K562 (cell line): ENCODE measurements around the gene PSMB11. TPM values are rescaled to one million over a fixed set of nuclear protein-coding genes. Genes with fewer than 3 reads are reported as not detected.
A peak's percentile ranks its signal among the peaks of the same experiment; 100 is the strongest.

Experiments used
- CLOCK ChIP-seq: fragments of 250-450 bp; sonication (Bioruptor Pico); IDR thresholded peaks from 2 replicates; pipeline ENCODE4 v1.4.0; 2020; ENCODE audit warnings: mild to moderate bottlenecking, moderate library complexity, borderline replicate concordance
- CREM ChIP-seq: IDR thresholded peaks from 2 replicates; pipeline ENCODE4 v1.6.1; 2014; ENCODE audit warnings: antibody characterized with exemption, low read depth
- ILF3 ChIP-seq: fragments of 450-650 bp; IDR thresholded peaks from 2 replicates; pipeline ENCODE4 v1.6.1; 2018; ENCODE audit warnings: antibody characterized with exemption, mild to moderate bottlenecking, moderate library complexity, borderline replicate concordance
- KDM2B ChIP-seq: fragments of 250-450 bp; sonication (Bioruptor Pico); IDR thresholded peaks from 2 replicates; pipeline ENCODE4 v1.8.0; 2021; ENCODE audit warnings: mild to moderate bottlenecking, moderate library complexity
- NELFE ChIP-seq: IDR thresholded peaks from 2 replicates; pipeline ENCODE4 v1.6.1; 2011; ENCODE audit warnings: mild to moderate bottlenecking; ENCODE audit not compliant: insufficient read depth, insufficient read length
- NR2C2 ChIP-seq, 2 experiments: fragments of 200-800 bp in 1 of 2; sonication (Bioruptor generic) in 1 of 2; sonication (generic) in 1 of 2; formaldehyde crosslinking in 1 of 2; IDR thresholded peaks; 2 replicates each; pipeline versions ENCODE4 v1.6.1 to v1.8.0; 2016 to 2022; ENCODE audit warnings: mild to moderate bottlenecking in 1 of 2, missing compliant biosample characterization in 1 of 2, missing genetic modification characterization in 1 of 2, missing genetic modification reagents in 1 of 2
- NR2F6 ChIP-seq: fragments of 450-650 bp; formaldehyde crosslinking; IDR thresholded peaks from 2 replicates; pipeline ENCODE4 v1.4.0; 2020; ENCODE audit warnings: mild to moderate bottlenecking
- NRF1 ChIP-seq, 2 experiments: fragments of 450-650 bp; IDR thresholded peaks in 1 of 2; conservative IDR thresholded peaks in 1 of 2; 2 replicates each; pipeline ENCODE4 v1.6.1; 2014; ENCODE audit warnings: mild to moderate bottlenecking in 2 of 2
- NUFIP1 ChIP-seq: fragments of 450-650 bp; IDR thresholded peaks from 2 replicates; pipeline ENCODE4 v1.6.1; 2018; ENCODE audit not compliant: partially characterized antibody
- SIRT6 ChIP-seq: IDR thresholded peaks from one replicate; pipeline ENCODE4 v1.6.1; 2012; ENCODE audit warnings: low read depth, mild to moderate bottlenecking, control low read depth, inconsistent platforms, low read length, moderate library complexity
- SMARCA5 ChIP-seq: fragments of 450-650 bp; IDR thresholded peaks from 2 replicates; pipeline ENCODE4 v1.6.1; 2016
- SPI1 ChIP-seq: IDR thresholded peaks from 2 replicates; pipeline ENCODE4 v1.6.1; 2011; ENCODE audit warnings: low read depth, low read length, control low read depth, borderline replicate concordance
- TAF1 ChIP-seq: IDR thresholded peaks from 2 replicates; pipeline ENCODE4 v1.6.1; 2011; ENCODE audit warnings: mild to moderate bottlenecking, low read length, moderate library complexity; ENCODE audit not compliant: insufficient read depth, control insufficient read depth, severe bottlenecking; ENCODE audit errors: extremely low read depth
- TEAD4 ChIP-seq, 2 experiments: sonication (generic) in 1 of 2; formaldehyde crosslinking in 1 of 2; IDR thresholded peaks; 2 replicates each; pipeline versions ENCODE4 v1.6.1 to v1.8.0; 2012 to 2022; ENCODE audit warnings: borderline replicate concordance in 1 of 2, inconsistent platforms in 1 of 2, low read length in 1 of 2, mild to moderate bottlenecking in 1 of 2, missing genetic modification reagents in 1 of 2
- THRAP3 ChIP-seq: fragments of 450-650 bp; IDR thresholded peaks from 2 replicates; pipeline ENCODE4 v1.6.1; 2016; ENCODE audit warnings: mild to moderate bottlenecking, inconsistent platforms, borderline replicate concordance
- U2AF1 ChIP-seq: fragments of 200-400 bp; formaldehyde crosslinking; optimal IDR thresholded peaks from 2 replicates; pipeline ENCODE3; 2017; ENCODE audit warnings: mild to moderate bottlenecking, low read depth, low read length, moderate library complexity
- ZNF253 ChIP-seq: fragments of 250-450 bp; sonication (Bioruptor Pico); conservative IDR thresholded peaks from 2 replicates; pipeline ENCODE4 v1.6.1; 2021; ENCODE audit warnings: mild to moderate bottlenecking
- ZNF512 ChIP-seq: IDR thresholded peaks from 2 replicates; pipeline ENCODE4 v1.6.1; 2016; ENCODE audit warnings: missing genetic modification characterization, missing compliant biosample characterization
- polyA plus RNA-seq, 8 experiments: library from polyadenylated mRNA; depleted of rRNA in 4 of 8; stranded (reverse) in 5 of 8; unstranded in 3 of 8; fragments of >200 nt; fragmentation: Nextera tagmentation in 2 of 8; fragmentation: Illumina TruSeq in 1 of 8; extraction: Ambion mirVana in 2 of 8; extraction: Trizol in 1 of 8; gene quantifications; 2 replicates each; pipeline versions ENCODE4 v1.2.1 to v1.2.3, GENCODE V29; 2011 to 2014; ENCODE audit warnings: inconsistent platforms in 1 of 8, missing spikeins in 1 of 8
- total RNA-seq, 7 experiments: library from RNA; depleted of rRNA in 6 of 7; stranded (reverse); fragments of >200 nt in 6 of 7; fragmentation: Illumina TruSeq in 2 of 7; extraction: Trizol in 2 of 7; gene quantifications; 2 replicates each; pipeline versions ENCODE4 v1.2.1 to v1.2.3, GENCODE V29; 2011 to 2021; ENCODE audit warnings: low replicate concordance in 1 of 7
- TF ChIP-seq, protein P1 (sequence below): fragments of 450-650 bp; IDR thresholded peaks from one replicate; pipeline ENCODE4 v1.6.1; 2018; ENCODE audit warnings: mild to moderate bottlenecking, moderate library complexity; ENCODE audit not compliant: partially characterized antibody

PSMB11 gene
- total and polyA plus RNA-seq, 9 of the 15 experiments (the other 6 are each of a cell fraction or from before 2014, with no cell fraction given) = not detected

- TF ChIP-seq TAF1 (peak; percentile 77), NUFIP1 (no peak), CREM (peak; percentile 83), ZNF253 (no peak), SPI1 (no peak), NR2F6 (CRISPR knock-in tag) (no peak), THRAP3 (no peak), CLOCK (CRISPR knock-in tag) (no peak), NR2C2 (CRISPR knock-in tag; IDR thresholded peaks at IDR 0.05) (no peak), NR2C2 (tag; IDR thresholded peaks at IDR 0.05) (peak; percentile 70), SMARCA5 (0 out of 2 replicates have a peak, but pooled peaks have one; percentile 34), U2AF1 (no peak), NELFE (no peak), ILF3 (no peak), NRF1 (conservative IDR thresholded peaks at IDR 0.05 in 1 of 2, IDR thresholded peaks at IDR 0.05 in 1 of 2) (peak; percentile 90 to 92), TEAD4 (IDR thresholded peaks at IDR 0.05; ENCODE audit: low read length) (no peak), TEAD4 (CRISPR knock-in tag; IDR thresholded peaks at IDR 0.05; ENCODE audit: borderline replicate concordance) (no peak; the same call in 1 of the 2 replicates), SIRT6 (no peak), ZNF512 (tag) (no peak), KDM2B (CRISPR knock-in tag) (peak; percentile 79; the same call in 1 of the 2 replicates)
- TF ChIP-seq, protein P1, sequence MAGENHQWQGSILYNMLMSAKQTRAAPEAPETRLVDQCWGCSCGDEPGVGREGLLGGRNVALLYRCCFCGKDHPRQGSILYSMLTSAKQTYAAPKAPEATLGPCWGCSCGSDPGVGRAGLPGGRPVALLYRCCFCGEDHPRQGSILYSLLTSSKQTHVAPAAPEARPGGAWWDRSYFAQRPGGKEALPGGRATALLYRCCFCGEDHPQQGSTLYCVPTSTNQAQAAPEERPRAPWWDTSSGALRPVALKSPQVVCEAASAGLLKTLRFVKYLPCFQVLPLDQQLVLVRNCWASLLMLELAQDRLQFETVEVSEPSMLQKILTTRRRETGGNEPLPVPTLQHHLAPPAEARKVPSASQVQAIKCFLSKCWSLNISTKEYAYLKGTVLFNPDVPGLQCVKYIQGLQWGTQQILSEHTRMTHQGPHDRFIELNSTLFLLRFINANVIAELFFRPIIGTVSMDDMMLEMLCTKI = no peak
Observed at GRCh38 chr14:23006544-23007419, 35.2 kb upstream of the PSMB11 start (continued).
